IMR-90 (cell line): Measurements from ENCODE around the gene OPALIN. TPM values are rescaled to one million over a fixed set of nuclear protein-coding genes. Genes with fewer than 3 reads are reported as not detected.

Experiments
- ATAC-seq: fragments of 200-7000 bp; cut with Tn5 transposase; 2 replicates; pipeline ENCODE4 v1.9.1; 2020; ENCODE audit warnings: low read depth, mild to moderate bottlenecking, moderate library complexity
- BruUV-seq: library from RNA; stranded (reverse); fragments of 400-500 nt; replicated peaks from 2 replicates; lab custom pipeline; 2021; lab: Mats Ljungman, UMichigan
- CTCF ChIA-PET: fragments of 300-600 bp; formaldehyde crosslinking; extraction: SDS; loops from one replicate; lab custom pipeline; 2021; ENCODE audit warnings: antibody characterized with exemption; lab: Yijun Ruan, JAX
- POLR2A ChIA-PET: fragments of 300-600 bp; sonication (Branson Sonifier 250); formaldehyde crosslinking; loops from one replicate; lab custom pipeline; 2022; ENCODE audit warnings: antibody characterized with exemption; ENCODE audit not compliant: unreplicated experiment; lab: Charles Lee
- DNase-seq: peaks from one replicate; pipeline ENCODE4 v3.0.0; 2013
- H2AFZ ChIP-seq: replicated peaks from 2 replicates; pipeline ENCODE3; 2013; ENCODE audit warnings: low read length, mild to moderate bottlenecking; ENCODE audit not compliant: poor library complexity
- H2AK5ac ChIP-seq: 2 replicates; pipeline ENCODE4 v1.6.1; 2013; ENCODE audit warnings: low read depth, low read length, inconsistent platforms
- H2AK9ac ChIP-seq: replicated peaks from 2 replicates; pipeline ENCODE3; 2013; ENCODE audit warnings: mild to moderate bottlenecking, low read depth, low read length, moderate library complexity; ENCODE audit not compliant: poor library complexity
- H2BK120ac ChIP-seq: 2 replicates; pipeline ENCODE4 v1.6.1; 2013; ENCODE audit warnings: low read depth, low read length, inconsistent platforms
- H2BK15ac ChIP-seq: 3 replicates; pipeline ENCODE4 v1.6.1; 2013; ENCODE audit warnings: low read depth, low read length, inconsistent platforms
- H2BK20ac ChIP-seq: 2 replicates; pipeline ENCODE4 v1.6.1; 2013; ENCODE audit warnings: low read depth, mild to moderate bottlenecking, inconsistent platforms, low read length, moderate library complexity
- H2BK5ac ChIP-seq: 2 replicates; pipeline ENCODE4 v1.6.1; 2013; ENCODE audit warnings: mild to moderate bottlenecking, low read depth, low read length, inconsistent platforms; ENCODE audit not compliant: poor library complexity, severe bottlenecking
- H3K14ac ChIP-seq: replicated peaks from 2 replicates; pipeline ENCODE4 v1.6.1; 2013; ENCODE audit warnings: low read depth, low read length, inconsistent platforms
- H3K18ac ChIP-seq: 2 replicates; pipeline ENCODE4 v1.6.1; 2013; ENCODE audit warnings: low read depth, low read length, control low read depth
- H3K23ac ChIP-seq: 2 replicates; pipeline ENCODE4 v1.6.1; 2013; ENCODE audit warnings: low read depth, low read length, inconsistent platforms
- H3K27ac ChIP-seq: 2 replicates; pipeline ENCODE4 v1.5.1; 2013; ENCODE audit warnings: mild to moderate bottlenecking, control low read depth, low read length; ENCODE audit not compliant: insufficient read depth
- H3K27me3 ChIP-seq: 2 replicates; pipeline ENCODE4 v1.6.1; 2013; ENCODE audit warnings: low read length; ENCODE audit not compliant: control insufficient read depth, insufficient read depth
- H3K36me3 ChIP-seq: 2 replicates; pipeline ENCODE4 v1.6.1; 2013; ENCODE audit warnings: low read length, mixed read lengths; ENCODE audit not compliant: control insufficient read depth, insufficient read depth
- H3K4ac ChIP-seq: 2 replicates; pipeline ENCODE4 v1.6.1; 2013; ENCODE audit warnings: low read depth, low read length, inconsistent platforms
- H3K4me1 ChIP-seq: 2 replicates; pipeline ENCODE4 v1.6.1; 2013; ENCODE audit warnings: low read length, mixed read lengths; ENCODE audit not compliant: control insufficient read depth, insufficient read depth
- H3K4me2 ChIP-seq: 2 replicates; pipeline ENCODE4 v1.6.1; 2013; ENCODE audit warnings: low read depth, mild to moderate bottlenecking, control low read depth, low read length, moderate library complexity
- H3K4me3 ChIP-seq: 2 replicates; pipeline ENCODE4 v1.5.1; 2013; ENCODE audit warnings: low read depth, mild to moderate bottlenecking, control low read depth, low read length, moderate library complexity; ENCODE audit not compliant: insufficient read depth
- H3K56ac ChIP-seq: 2 replicates; pipeline ENCODE4 v1.6.1; 2013; ENCODE audit warnings: low read length, inconsistent platforms; ENCODE audit not compliant: insufficient read depth; ENCODE audit errors: extremely low read depth
- H3K79me1 ChIP-seq, 2 experiments: 2 replicates each; pipeline ENCODE4 v1.6.1; 2013; ENCODE audit warnings: low read length in 2 of 2, inconsistent platforms in 1 of 2, low read depth in 1 of 2
- H3K9ac ChIP-seq: 2 replicates; pipeline ENCODE4 v1.6.1; 2013; ENCODE audit warnings: low read depth, low read length, control low read depth
- H3K9me1 ChIP-seq: 2 replicates; pipeline ENCODE4 v1.6.1; 2013; ENCODE audit warnings: low read length, inconsistent platforms; ENCODE audit not compliant: insufficient read depth
- H3K9me3 ChIP-seq: 2 replicates; pipeline ENCODE4 v1.6.1; 2013; ENCODE audit warnings: low read length; ENCODE audit not compliant: control insufficient read depth, insufficient read depth
- H4K20me1 ChIP-seq: 2 replicates; pipeline ENCODE4 v1.6.1; 2013; ENCODE audit warnings: low read length, inconsistent platforms; ENCODE audit not compliant: insufficient read depth
- H4K5ac ChIP-seq: 2 replicates; pipeline ENCODE4 v1.6.1; 2013; ENCODE audit warnings: mild to moderate bottlenecking, low read depth, low read length, control low read depth
- H4K8ac ChIP-seq, 2 experiments: 2 replicates each; pipeline ENCODE4 v1.6.1; 2013; ENCODE audit warnings: low read depth in 2 of 2, low read length in 2 of 2, control low read depth in 1 of 2, inconsistent platforms in 1 of 2
- H4K91ac ChIP-seq: 2 replicates; pipeline ENCODE4 v1.6.1; 2013; ENCODE audit warnings: low read depth, low read length, inconsistent platforms; ENCODE audit not compliant: insufficient read depth
- BHLHE40 ChIP-seq: fragments of 150-350 bp; IDR thresholded peaks from 2 replicates; pipeline ENCODE4 v1.6.1; 2016; ENCODE audit warnings: mild to moderate bottlenecking, low read depth, low read length
- CEBPB ChIP-seq: IDR thresholded peaks from 2 replicates; pipeline ENCODE4 v1.6.1; 2012; ENCODE audit warnings: low read depth, low read length, improper control_type of control experiment
- CHD1 ChIP-seq: IDR thresholded peaks from 2 replicates; pipeline ENCODE4 v1.6.1; 2012; ENCODE audit warnings: low read depth, low read length, improper control_type of control experiment
- FOS ChIP-seq: fragments of 150-350 bp; IDR thresholded peaks from 2 replicates; pipeline ENCODE4 v1.6.1; 2016; ENCODE audit warnings: low read depth, low read length
- MAFK ChIP-seq: IDR thresholded peaks from 2 replicates; pipeline ENCODE4 v1.6.1; 2012; ENCODE audit warnings: low read depth, low read length, improper control_type of control experiment
- MAZ ChIP-seq: IDR thresholded peaks from 2 replicates; pipeline ENCODE4 v1.6.1; 2012; ENCODE audit warnings: low read depth, mild to moderate bottlenecking, low read length, improper control_type of control experiment, moderate library complexity, borderline replicate concordance
- MXI1 ChIP-seq: IDR thresholded peaks from 2 replicates; pipeline ENCODE4 v1.6.1; 2012; ENCODE audit warnings: low read depth, mild to moderate bottlenecking, low read length, moderate library complexity, borderline replicate concordance
- NFE2L2 ChIP-seq: fragments of 150-350 bp; IDR thresholded peaks from 2 replicates; pipeline ENCODE4 v1.6.1; 2016; ENCODE audit warnings: low read depth, mild to moderate bottlenecking, low read length
- POLR2A ChIP-seq: IDR thresholded peaks from 2 replicates; pipeline ENCODE4 v1.6.1; 2012; ENCODE audit warnings: mild to moderate bottlenecking, low read depth, low read length
- RAD21 ChIP-seq: IDR thresholded peaks from 2 replicates; pipeline ENCODE4 v1.6.1; 2012; ENCODE audit warnings: low read length, improper control_type of control experiment
- RCOR1 ChIP-seq: IDR thresholded peaks from 2 replicates; pipeline ENCODE4 v1.6.1; 2012; ENCODE audit warnings: mild to moderate bottlenecking, low read length, improper control_type of control experiment; ENCODE audit not compliant: insufficient replicate concordance
- RFX5 ChIP-seq: IDR thresholded peaks from 2 replicates; pipeline ENCODE4 v1.8.0; 2012; ENCODE audit warnings: low read depth, mild to moderate bottlenecking, low read length, moderate library complexity
- SMC3 ChIP-seq: fragments of 150-350 bp; IDR thresholded peaks from 2 replicates; pipeline ENCODE4 v1.6.1; 2016; ENCODE audit warnings: low read depth, mild to moderate bottlenecking, antibody characterized with exemption, low read length, moderate library complexity
- WGBS, 2 experiments: methylation state at CpG; one replicate each; pipeline versions ENCODE4 v1.1.5 to v1.1.7; 2013; ENCODE audit warnings: missing lambda C conversion rate in 2 of 2; ENCODE audit not compliant: insufficient read length in 1 of 2; ENCODE audit errors: extremely low coverage in 2 of 2; 5-methylcytosine and 5-hydroxymethylcytosine counted together
- dilution Hi-C: fragments of 300-500 bp; cut with HindIII; formaldehyde crosslinking; loops from one replicate; pipeline ENCODE4 v1.14.3; 2018; ENCODE audit warnings: low sequenced_read_pairs; ENCODE audit not compliant: unreplicated experiment
- in situ Hi-C: fragments of 300-500 bp; cut with MboI; formaldehyde crosslinking; loops from 3 replicates; pipeline ENCODE4 v1.14.3; 2019; ENCODE audit warnings: low sequenced_read_pairs, inconsistent platforms, mixed read lengths
- intact Hi-C: fragments of 100-400 bp; cut with micrococcal nuclease; formaldehyde crosslinking; loops from 2 replicates; pipeline ENCODE4 v1.10.0; 2022
- polyA plus RNA-seq, 3 experiments: library from polyadenylated mRNA; depleted of rRNA; stranded (reverse); fragments of >200 nt; gene quantifications; 2 replicates each; pipeline ENCODE4 v1.2.3, GENCODE V29; 2012; ENCODE audit warnings: low replicate concordance in 1 of 3
- total RNA-seq: library from RNA; depleted of rRNA; stranded (reverse); fragments of >200 nt; gene quantifications from 2 replicates; pipeline ENCODE4 v1.2.3, GENCODE V29; 2012
- TF ChIP-seq, protein P1 (sequence below): fragments of 150-350 bp; IDR thresholded peaks from 2 replicates; pipeline ENCODE4 v1.6.1; 2016; ENCODE audit warnings: low read depth, mild to moderate bottlenecking, low read length, moderate library complexity, borderline replicate concordance
- TF ChIP-seq, protein P2 (sequence below): conservative IDR thresholded peaks from 2 replicates; pipeline ENCODE4 v1.5.1; 2012; ENCODE audit warnings: mild to moderate bottlenecking, low read depth, low read length, improper control_type of control experiment
- TF ChIP-seq, protein P3 (sequence below): fragments of 150-350 bp; IDR thresholded peaks from 2 replicates; pipeline ENCODE4 v1.6.1; 2017; ENCODE audit warnings: mild to moderate bottlenecking, antibody characterized with exemption, low read length, low read depth

OPALIN gene
- total and polyA plus RNA-seq, 2 of the 4 experiments (the other 2 are of a cell fraction) = not detected

DNA sequence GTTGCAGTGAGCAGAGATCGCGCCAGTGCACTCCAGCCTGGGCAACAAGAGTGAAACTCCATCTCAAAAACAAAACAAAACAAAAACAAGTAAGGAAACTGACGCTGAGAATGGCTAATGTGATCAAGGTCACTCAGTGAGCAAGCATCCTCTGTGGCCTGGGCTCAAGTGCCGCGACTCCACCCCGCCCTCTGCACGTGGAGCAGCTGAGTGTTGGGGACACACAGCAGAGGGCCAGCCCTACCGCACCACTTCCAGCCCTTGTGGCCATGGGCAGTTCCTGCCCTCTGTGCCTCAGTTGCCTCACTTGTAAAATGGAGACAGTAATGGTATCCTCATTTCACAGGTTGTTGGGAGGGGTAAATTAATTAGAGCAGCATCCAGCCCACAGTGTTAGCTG is 21.0 kb upstream of the OPALIN start:
- no peak for ATAC-seq
- Histone ChIP-seq H3K79me1 (no peaks in the 10 kb centered on the region), H4K8ac (no peak overlapping the region), H3K9me1 (peaks cover 3% of the 10 kb centered on the region; the same call in 1 of the 2 replicates), H3K4ac (no peak overlapping the region), H3K4me2 (no peak overlapping the region), H4K20me1 (no peaks in the 10 kb centered on the region), H2BK5ac (no peak overlapping the region), H4K5ac (no peak overlapping the region), H2BK120ac (no peak overlapping the region), H3K23ac (no peak overlapping the region), H3K14ac (no peak overlapping the region), H3K27me3 (peaks cover 4% of the 10 kb centered on the region), H3K9me3 (no peaks in the 10 kb centered on the region), H3K56ac (no peak overlapping the region), H3K4me3 (no peak overlapping the region), H3K36me3 (no peaks in the 10 kb centered on the region), H2BK15ac (no peak overlapping the region), H3K4me1 (no peaks in the 10 kb centered on the region), H2BK20ac (no peak overlapping the region), H4K91ac (no peak overlapping the region), H3K18ac (no peak overlapping the region), H2AFZ (no peak overlapping the region), H3K9ac (no peak overlapping the region), H2AK9ac (peak overlapping the region; percentile 50), H3K27ac (no peak overlapping the region), H2AK5ac (no peak overlapping the region)
- no peak for DNase-seq
- ChIA-PET CTCF (no interaction called here), POLR2A (no interaction called here)
- BruUV-seq = no TSS peak
- 85% methylated on average over 4 of the region's 8 CpGs; no CpG with 5 or more reads in 1 of the 2 experiments for WGBS, 2 experiments
- in situ Hi-C loops = no loop called here
- dilution Hi-C loops = no loop called here
- intact Hi-C loops = loop anchor here (5.0 to 10.0 kb wide), 3 partner anchors 453 to 833 kb away; partner anchors contain the start of gene LCOR
- no peak for TF ChIP-seq MAFK
- TF ChIP-seq CHD1 = no peak
- no peak for TF ChIP-seq CEBPB
- no peak for TF ChIP-seq POLR2A
- TF ChIP-seq, protein P1, sequence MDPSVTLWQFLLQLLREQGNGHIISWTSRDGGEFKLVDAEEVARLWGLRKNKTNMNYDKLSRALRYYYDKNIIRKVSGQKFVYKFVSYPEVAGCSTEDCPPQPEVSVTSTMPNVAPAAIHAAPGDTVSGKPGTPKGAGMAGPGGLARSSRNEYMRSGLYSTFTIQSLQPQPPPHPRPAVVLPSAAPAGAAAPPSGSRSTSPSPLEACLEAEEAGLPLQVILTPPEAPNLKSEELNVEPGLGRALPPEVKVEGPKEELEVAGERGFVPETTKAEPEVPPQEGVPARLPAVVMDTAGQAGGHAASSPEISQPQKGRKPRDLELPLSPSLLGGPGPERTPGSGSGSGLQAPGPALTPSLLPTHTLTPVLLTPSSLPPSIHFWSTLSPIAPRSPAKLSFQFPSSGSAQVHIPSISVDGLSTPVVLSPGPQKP = no peak
- TF ChIP-seq FOS = no peak
- TF ChIP-seq, protein P2, sequence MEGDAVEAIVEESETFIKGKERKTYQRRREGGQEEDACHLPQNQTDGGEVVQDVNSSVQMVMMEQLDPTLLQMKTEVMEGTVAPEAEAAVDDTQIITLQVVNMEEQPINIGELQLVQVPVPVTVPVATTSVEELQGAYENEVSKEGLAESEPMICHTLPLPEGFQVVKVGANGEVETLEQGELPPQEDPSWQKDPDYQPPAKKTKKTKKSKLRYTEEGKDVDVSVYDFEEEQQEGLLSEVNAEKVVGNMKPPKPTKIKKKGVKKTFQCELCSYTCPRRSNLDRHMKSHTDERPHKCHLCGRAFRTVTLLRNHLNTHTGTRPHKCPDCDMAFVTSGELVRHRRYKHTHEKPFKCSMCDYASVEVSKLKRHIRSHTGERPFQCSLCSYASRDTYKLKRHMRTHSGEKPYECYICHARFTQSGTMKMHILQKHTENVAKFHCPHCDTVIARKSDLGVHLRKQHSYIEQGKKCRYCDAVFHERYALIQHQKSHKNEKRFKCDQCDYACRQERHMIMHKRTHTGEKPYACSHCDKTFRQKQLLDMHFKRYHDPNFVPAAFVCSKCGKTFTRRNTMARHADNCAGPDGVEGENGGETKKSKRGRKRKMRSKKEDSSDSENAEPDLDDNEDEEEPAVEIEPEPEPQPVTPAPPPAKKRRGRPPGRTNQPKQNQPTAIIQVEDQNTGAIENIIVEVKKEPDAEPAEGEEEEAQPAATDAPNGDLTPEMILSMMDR = no peak
- TF ChIP-seq RCOR1 = no peak
- TF ChIP-seq SMC3 = no peak
- no peak for TF ChIP-seq NFE2L2
- TF ChIP-seq RFX5 = no peak
- no peak for TF ChIP-seq MAZ
- no peak for TF ChIP-seq RAD21
- no peak for TF ChIP-seq MXI1
- TF ChIP-seq, protein P3, sequence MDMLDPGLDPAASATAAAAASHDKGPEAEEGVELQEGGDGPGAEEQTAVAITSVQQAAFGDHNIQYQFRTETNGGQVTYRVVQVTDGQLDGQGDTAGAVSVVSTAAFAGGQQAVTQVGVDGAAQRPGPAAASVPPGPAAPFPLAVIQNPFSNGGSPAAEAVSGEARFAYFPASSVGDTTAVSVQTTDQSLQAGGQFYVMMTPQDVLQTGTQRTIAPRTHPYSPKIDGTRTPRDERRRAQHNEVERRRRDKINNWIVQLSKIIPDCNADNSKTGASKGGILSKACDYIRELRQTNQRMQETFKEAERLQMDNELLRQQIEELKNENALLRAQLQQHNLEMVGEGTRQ = no peak
- no peak for TF ChIP-seq BHLHE40
